Loucy (cell line): ENCODE results near the gene ATF1.

Source experiments
- H2AFZ ChIP-seq: fragments of 200-600 bp; sonication (generic); 2 replicates; pipeline ENCODE4 v1.6.0; 2016; ENCODE audit warnings: antibody characterized with exemption, mild to moderate bottlenecking, low read length, moderate library complexity
- H3F3A ChIP-seq: fragments of 200-600 bp; 2 replicates; pipeline ENCODE4 v1.6.0; 2016; ENCODE audit warnings: antibody characterized with exemption, low read depth, mild to moderate bottlenecking
- H3K27me3 ChIP-seq: fragments of 200-600 bp; sonication (generic); 2 replicates; pipeline ENCODE4 v1.6.1; 2014; ENCODE audit warnings: low read length, mild to moderate bottlenecking; ENCODE audit not compliant: insufficient read depth, poor library complexity, severe bottlenecking
- H3K36me3 ChIP-seq: fragments of 200-600 bp; sonication (generic); 2 replicates; pipeline ENCODE4 v1.6.1; 2016; ENCODE audit warnings: low read length; ENCODE audit not compliant: insufficient read depth
- H3K4me1 ChIP-seq: fragments of 200-600 bp; sonication (generic); 2 replicates; pipeline ENCODE4 v1.5.1; 2014; ENCODE audit warnings: low read length, mild to moderate bottlenecking; ENCODE audit not compliant: insufficient read depth, poor library complexity, severe bottlenecking
- H3K4me2 ChIP-seq: fragments of 200-600 bp; sonication (generic); 2 replicates; pipeline ENCODE4 v1.6.0; 2014; ENCODE audit warnings: antibody characterized with exemption, low read length, low read depth, mild to moderate bottlenecking; ENCODE audit not compliant: poor library complexity, severe bottlenecking
- H3K4me3 ChIP-seq: fragments of 200-600 bp; sonication (generic); 2 replicates; pipeline ENCODE4 v1.5.1; 2014; ENCODE audit warnings: low read length, mild to moderate bottlenecking, mixed read lengths; ENCODE audit not compliant: poor library complexity, severe bottlenecking
- H3K79me2 ChIP-seq: fragments of 200-600 bp; sonication (generic); 2 replicates; pipeline ENCODE4 v1.6.1; 2014; ENCODE audit warnings: low read length; ENCODE audit not compliant: insufficient read depth
- H3K9ac ChIP-seq: fragments of 200-600 bp; sonication (generic); 2 replicates; pipeline ENCODE4 v1.6.0; 2014; ENCODE audit warnings: mild to moderate bottlenecking, low read depth, low read length, moderate library complexity; ENCODE audit not compliant: poor library complexity, severe bottlenecking
- H3K9me2 ChIP-seq: fragments of 200-600 bp; sonication (generic); replicated peaks from 2 replicates; pipeline ENCODE4 v1.6.1; 2016; ENCODE audit warnings: low read depth, low read length, mixed read lengths
- H3K9me3 ChIP-seq: fragments of 200-600 bp; sonication (generic); 2 replicates; pipeline ENCODE4 v1.6.1; 2014; ENCODE audit warnings: mild to moderate bottlenecking, antibody characterized with exemption, low read length, low read depth; ENCODE audit not compliant: insufficient read depth
- H4K20me1 ChIP-seq: fragments of 200-600 bp; sonication (generic); 2 replicates; pipeline ENCODE4 v1.6.0; 2014; ENCODE audit warnings: antibody characterized with exemption, low read length, mild to moderate bottlenecking; ENCODE audit not compliant: insufficient read depth, poor library complexity, severe bottlenecking
- EZH2phosphoT487 ChIP-seq: fragments of 200-600 bp; IDR thresholded peaks from 2 replicates; pipeline ENCODE4 v1.6.1; 2018; ENCODE audit warnings: antibody characterized with exemption, mild to moderate bottlenecking, moderate library complexity, borderline replicate concordance
- TF ChIP-seq, protein P1 (sequence below): fragments of 200-600 bp; sonication (generic); conservative IDR thresholded peaks from 2 replicates; pipeline ENCODE4 v1.5.1; 2014; ENCODE audit warnings: mild to moderate bottlenecking, antibody characterized with exemption, low read length

Gene ATF1

GRCh38 chr12:50728841-50729240 lies 35.1 kb upstream of the ATF1 start:
- Histone ChIP-seq H3K9me3 (no peaks in the 10 kb centered on the region), H3K4me2 (no peak overlapping the region), H3K9me2 (no peaks in the 10 kb centered on the region), H3F3A (no peaks in the 10 kb centered on the region), H3K9ac (no peak overlapping the region), H3K79me2 (no peaks in the 10 kb centered on the region), H3K4me3 (no peak overlapping the region), H3K4me1 (no peaks in the 10 kb centered on the region), H3K36me3 (peaks cover 90% of the 10 kb centered on the region; the same call in 1 of the 2 replicates), H2AFZ (no peak overlapping the region), H4K20me1 (no peaks in the 10 kb centered on the region), H3K27me3 (no peaks in the 10 kb centered on the region)
- TF ChIP-seq, protein P1, sequence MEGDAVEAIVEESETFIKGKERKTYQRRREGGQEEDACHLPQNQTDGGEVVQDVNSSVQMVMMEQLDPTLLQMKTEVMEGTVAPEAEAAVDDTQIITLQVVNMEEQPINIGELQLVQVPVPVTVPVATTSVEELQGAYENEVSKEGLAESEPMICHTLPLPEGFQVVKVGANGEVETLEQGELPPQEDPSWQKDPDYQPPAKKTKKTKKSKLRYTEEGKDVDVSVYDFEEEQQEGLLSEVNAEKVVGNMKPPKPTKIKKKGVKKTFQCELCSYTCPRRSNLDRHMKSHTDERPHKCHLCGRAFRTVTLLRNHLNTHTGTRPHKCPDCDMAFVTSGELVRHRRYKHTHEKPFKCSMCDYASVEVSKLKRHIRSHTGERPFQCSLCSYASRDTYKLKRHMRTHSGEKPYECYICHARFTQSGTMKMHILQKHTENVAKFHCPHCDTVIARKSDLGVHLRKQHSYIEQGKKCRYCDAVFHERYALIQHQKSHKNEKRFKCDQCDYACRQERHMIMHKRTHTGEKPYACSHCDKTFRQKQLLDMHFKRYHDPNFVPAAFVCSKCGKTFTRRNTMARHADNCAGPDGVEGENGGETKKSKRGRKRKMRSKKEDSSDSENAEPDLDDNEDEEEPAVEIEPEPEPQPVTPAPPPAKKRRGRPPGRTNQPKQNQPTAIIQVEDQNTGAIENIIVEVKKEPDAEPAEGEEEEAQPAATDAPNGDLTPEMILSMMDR, result no peak
- no peak for TF ChIP-seq EZH2phosphoT487

DNA sequence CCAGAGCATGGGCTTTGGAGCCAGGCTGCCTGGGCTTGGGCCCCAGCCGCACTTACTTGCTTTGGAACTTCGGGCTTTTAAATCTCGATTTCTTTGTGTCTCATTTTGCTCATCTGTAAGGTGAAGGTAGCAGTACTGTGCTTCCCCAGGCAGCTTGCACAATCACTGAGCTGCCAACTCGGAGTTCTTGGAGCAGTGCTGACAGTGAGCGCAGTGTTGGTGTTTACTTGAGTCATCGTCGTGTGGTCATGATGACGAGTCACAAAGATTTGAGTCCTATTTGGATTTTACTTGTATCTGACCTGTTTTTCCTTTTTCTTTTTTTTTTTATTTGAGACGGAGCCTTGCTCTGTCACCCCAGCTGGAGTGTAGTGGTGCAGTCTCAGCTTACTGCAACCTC lies 31.3 kb upstream of the ATF1 start:
- no peak overlapping the region for H3K4me3 ChIP-seq
- TF ChIP-seq, protein P1, result no peak
- no peak for TF ChIP-seq EZH2phosphoT487
- H3K9me2 ChIP-seq, result no peaks in the 10 kb centered on the region
- H3K9me3 ChIP-seq, result no peaks in the 10 kb centered on the region
- peaks cover 83% of the 10 kb centered on the region; the same call in 1 of the 2 replicates for H3K36me3 ChIP-seq
- no peak overlapping the region for H2AFZ ChIP-seq
- no peaks in the 10 kb centered on the region for H3K27me3 ChIP-seq
- H3K79me2 ChIP-seq, result no peaks in the 10 kb centered on the region
- no peaks in the 10 kb centered on the region for H4K20me1 ChIP-seq
- no peaks in the 10 kb centered on the region for H3K4me1 ChIP-seq
- no peak overlapping the region for H3K4me2 ChIP-seq
- H3K9ac ChIP-seq, result no peak overlapping the region
- H3F3A ChIP-seq, result no peaks in the 10 kb centered on the region

- Histone ChIP-seq H3K79me2 (no peaks in the 10 kb centered on the region), H3K4me3 (no peak overlapping the region), H3K4me1 (no peaks in the 10 kb centered on the region), H3K36me3 (peaks cover 79% of the 10 kb centered on the region; the same call in 1 of the 2 replicates), H3K9ac (no peak overlapping the region), H3K9me2 (no peaks in the 10 kb centered on the region), H3K4me2 (no peak overlapping the region), H2AFZ (no peak overlapping the region), H3K27me3 (no peaks in the 10 kb centered on the region), H3F3A (no peaks in the 10 kb centered on the region), H4K20me1 (no peaks in the 10 kb centered on the region), H3K9me3 (no peaks in the 10 kb centered on the region)
- TF ChIP-seq EZH2phosphoT487, result no peak
Observed at GRCh38 chr12:50733706-50734105, 30.2 kb upstream of the ATF1 start.
